HepG2 (cell line): Measurements from ENCODE around the gene YPEL4. TPM values are rescaled to one million over a fixed set of nuclear protein-coding genes. Genes with fewer than 3 reads are reported as not detected.
A peak's percentile ranks its signal among the peaks of the same experiment; 100 is the strongest.

Experiments used
- ATAC-seq: fragments of 200-7000 bp; cut with Tn5 transposase; 3 replicates; pipeline ENCODE4 v1.9.1; 2020; ENCODE audit warnings: mild to moderate bottlenecking, moderate library complexity
- BruUV-seq: library from RNA; stranded (reverse); fragments of 400-500 nt; replicated peaks from 2 replicates; lab custom pipeline; 2021; lab: Mats Ljungman, UMichigan
- CTCF ChIA-PET: fragments of 300-600 bp; formaldehyde crosslinking; extraction: SDS; loops from one replicate; lab custom pipeline; 2021; ENCODE audit warnings: low total read pairs, inconsistent platforms, low intra/inter-chr PET ratio; lab: Yijun Ruan, JAX
- POLR2A ChIA-PET: fragments of 350-600 bp; sonication (Branson Sonifier 250); formaldehyde crosslinking; loops from one replicate; lab custom pipeline; 2020; ENCODE audit warnings: antibody characterized with exemption, inconsistent platforms; lab: Yijun Ruan, JAX
- DNase-seq: peaks from one replicate; pipeline ENCODE4 v3.0.0-alpha.2; 2015; ENCODE audit warnings: low spot score
- FAIRE-seq: peaks from 3 replicates; lab custom pipeline; 2011; peaks lifted over from hg19 to GRCh38; lab: Jason Lieb, UNC
- H2AFZ ChIP-seq: one replicate; pipeline ENCODE4 v1.6.1; 2011; ENCODE audit warnings: low read length, inconsistent platforms
- H3K27ac ChIP-seq: fragments of 300-600 bp; 3 replicates; pipeline ENCODE4 v1.8.0; 2011; ENCODE audit warnings: mixed run types, mild to moderate bottlenecking, mixed read lengths, low read length, inconsistent platforms; ENCODE audit not compliant: insufficient read depth; ENCODE audit errors: extremely low read length
- H3K27me3 ChIP-seq, 2 experiments: fragments of 200-600 bp in 1 of 2; 2 replicates in 1 of 2; 3 replicates in 1 of 2; pipeline versions ENCODE4 v1.6.0 to v1.8.0; 2011; ENCODE audit warnings: low read length in 2 of 2, mild to moderate bottlenecking in 2 of 2, moderate library complexity in 2 of 2, inconsistent platforms in 1 of 2; ENCODE audit not compliant: insufficient read depth in 2 of 2, control insufficient read depth in 1 of 2
- H3K36me3 ChIP-seq, 2 experiments: fragments of 200-600 bp in 1 of 2; replicated peaks in 1 of 2; 2 replicates in 1 of 2; 3 replicates in 1 of 2; pipeline versions ENCODE4 v1.5.1 to v1.8.0; 2011; ENCODE audit warnings: low read length in 2 of 2, inconsistent platforms in 1 of 2; ENCODE audit not compliant: insufficient read depth in 2 of 2, control insufficient read depth in 1 of 2
- H3K4me1 ChIP-seq: 2 replicates; pipeline ENCODE4 v1.5.1; 2012; ENCODE audit warnings: low read length, inconsistent platforms; ENCODE audit not compliant: insufficient read depth
- H3K4me2 ChIP-seq: 2 replicates; pipeline ENCODE4 v1.6.0; 2011; ENCODE audit warnings: low read depth, low read length, inconsistent platforms
- H3K4me3 ChIP-seq, 3 experiments: fragments of 200-600 bp in 1 of 3; sonication (generic), shearing (Covaris generic) in 1 of 3; replicated peaks in 1 of 3; 2 replicates each; pipeline ENCODE4 v1.5.1; 2011 to 2016; ENCODE audit warnings: low read length in 3 of 3, inconsistent platforms in 2 of 3, low read depth in 2 of 3, mild to moderate bottlenecking in 2 of 3, control low read depth in 1 of 3, mixed read lengths in 1 of 3; ENCODE audit not compliant: insufficient read depth in 1 of 3
- H3K79me2 ChIP-seq: one replicate; pipeline ENCODE4 v1.6.1; 2011; ENCODE audit warnings: low read length, inconsistent platforms; ENCODE audit not compliant: insufficient read depth
- H3K9ac ChIP-seq: 2 replicates; pipeline ENCODE4 v1.6.0; 2011; ENCODE audit warnings: mild to moderate bottlenecking, low read depth, low read length, inconsistent platforms; ENCODE audit not compliant: insufficient read depth
- H3K9me3 ChIP-seq: 2 replicates; pipeline ENCODE4 v1.5.1; 2012; ENCODE audit warnings: mild to moderate bottlenecking, low read length
- H4K20me1 ChIP-seq: 2 replicates; pipeline ENCODE4 v1.6.0; 2011; ENCODE audit warnings: inconsistent platforms, mild to moderate bottlenecking, low read length, moderate library complexity; ENCODE audit not compliant: insufficient read depth
- CCAR2 ChIP-seq: fragments of 200-400 bp; formaldehyde crosslinking; optimal IDR thresholded peaks from 2 replicates; pipeline ENCODE3; 2018; ENCODE audit warnings: low read depth, mild to moderate bottlenecking, low read length, moderate library complexity
- CEBPB ChIP-seq: IDR thresholded peaks from 2 replicates; pipeline ENCODE4 v1.6.1; 2011; ENCODE audit warnings: low read depth, low read length, improper control_type of control experiment, borderline replicate concordance
- SOX13 ChIP-seq, 3 experiments: fragments of 450-650 bp in 1 of 3; sonication (generic) in 1 of 3; formaldehyde crosslinking in 1 of 3; IDR thresholded peaks in 2 of 3; conservative IDR thresholded peaks in 1 of 3; 2 replicates each; pipeline versions ENCODE4 v1.5.0 to v1.6.1; 2016 to 2020; ENCODE audit warnings: antibody characterized with exemption in 1 of 3, mild to moderate bottlenecking in 1 of 3, missing compliant biosample characterization in 1 of 3, missing genetic modification reagents in 1 of 3, moderate library complexity in 1 of 3
- ZMAT5 ChIP-seq: sonication (generic); formaldehyde crosslinking; IDR thresholded peaks from 2 replicates; pipeline ENCODE4 v1.5.0; 2020; ENCODE audit warnings: mild to moderate bottlenecking, low read depth, missing genetic modification reagents, borderline replicate concordance
- ZMYM2 ChIP-seq: sonication (generic); formaldehyde crosslinking; IDR thresholded peaks from 2 replicates; pipeline ENCODE4 v1.8.0; 2022; ENCODE audit warnings: mild to moderate bottlenecking, missing genetic modification reagents
- ZSCAN29 ChIP-seq: sonication (generic); formaldehyde crosslinking; conservative IDR thresholded peaks from 2 replicates; pipeline ENCODE4 v1.4.0; 2020; ENCODE audit warnings: mild to moderate bottlenecking, missing genetic modification reagents
- WGBS: methylation state at CpG from one replicate; pipeline ENCODE4 v1.1.6; 2017; ENCODE audit warnings: low lambda C conversion rate; 5-methylcytosine and 5-hydroxymethylcytosine counted together
- in situ Hi-C: cut with HindIII; loops from 2 replicates; pipeline ENCODE4 v1.10.0; 2017; ENCODE audit warnings: low pct_unique_long_range_greater_than_20kb; ENCODE audit not compliant: extremely low pct_ligation_motif_present
- intact Hi-C: fragments of 100-400 bp; cut with micrococcal nuclease; formaldehyde crosslinking; loops from one replicate; pipeline ENCODE4 v1.10.0; 2022; ENCODE audit not compliant: unreplicated experiment
- polyA plus RNA-seq, 8 experiments: library from polyadenylated mRNA; depleted of rRNA in 3 of 8; stranded (reverse) in 7 of 8; unstranded in 1 of 8; fragments of >200 nt; fragmentation: Illumina TruSeq in 4 of 8; extraction: Trizol in 4 of 8; gene quantifications; 2 replicates each; pipeline versions ENCODE4 v1.2.1 to v1.2.3, GENCODE V29; 2011 to 2016; ENCODE audit warnings: low read depth in 4 of 8, missing spikeins in 1 of 8, mixed read lengths in 1 of 8; ENCODE audit not compliant: insufficient read depth in 1 of 8
- total RNA-seq, 5 experiments: library from RNA; depleted of rRNA; stranded (reverse); fragments of >200 nt; fragmentation: Illumina TruSeq; extraction: Trizol; gene quantifications; 2 replicates each; pipeline ENCODE4 v1.2.3, GENCODE V29; 2016; ENCODE audit warnings: low read depth in 1 of 5
- TF ChIP-seq, protein P1 (sequence below): sonication (generic); formaldehyde crosslinking; IDR thresholded peaks from 2 replicates; pipeline ENCODE4 v1.4.0; 2020; ENCODE audit warnings: missing genetic modification reagents
- TF ChIP-seq, protein P2 (sequence below): sonication (generic); formaldehyde crosslinking; IDR thresholded peaks from 2 replicates; pipeline ENCODE4 v1.5.0; 2020; ENCODE audit warnings: missing genetic modification reagents

Gene YPEL4
- total and polyA plus RNA-seq, 2 of the 13 experiments (the other 11 are each of a cell fraction or from before 2014, with no cell fraction given): 0.04 TPM; not detected in 1

GRCh38 chr11:57632116-57632515 lies 17.6 kb downstream of the YPEL4 start:
- Histone ChIP-seq H3K36me3 (no peaks in the 10 kb centered on the region), H3K27ac (no peak overlapping the region)
- intact Hi-C loops: loop anchor here (5.0 kb wide), 1 partner anchor 35 kb away; the partner anchor contains the start of gene SERPING1
- TF ChIP-seq SOX13 (IDR thresholded peaks at IDR 0.05): no peak
- peak in 1 of 2 experiments; percentile 20; a peak in 1 of 4 replicates for TF ChIP-seq SOX13 (CRISPR knock-in tag; conservative IDR thresholded peaks at IDR 0.05 in 1 of 2, IDR thresholded peaks at IDR 0.05 in 1 of 2)
- TF ChIP-seq ZMYM2 (CRISPR knock-in tag): no peak
- 0 out of 2 replicates have a peak, but pooled peaks have one; percentile 25 for TF ChIP-seq CEBPB
- TF ChIP-seq, all 625 proteins: peak for 2
- CTCF ChIA-PET: no interaction called here
- Histone ChIP-seq H3K4me1 (peaks cover 16% of the 10 kb centered on the region), H3K9me3 (no peaks in the 10 kb centered on the region), H3K4me2 (no peak overlapping the region), H3K4me3 (no peak overlapping the region), H4K20me1 (no peaks in the 10 kb centered on the region), H3K27me3 (no peaks in the 10 kb centered on the region; a peak in 1 of 5 replicates), H3K79me2 (no peaks in the 10 kb centered on the region), H2AFZ (no peak overlapping the region), H3K9ac (no peak overlapping the region)
- no peak for ATAC-seq
- in situ Hi-C loops: no loop called here
- no peak for FAIRE-seq
- 22% methylated on average over 5 of the region's 5 CpGs for WGBS
- DNase-seq: no peak
- POLR2A ChIA-PET: no interaction called here
- BruUV-seq: no TSS peak

- no peaks in the 10 kb centered on the region for H3K79me2 ChIP-seq
- H4K20me1 ChIP-seq: no peaks in the 10 kb centered on the region
- no peak overlapping the region for H3K4me3 ChIP-seq
- intact Hi-C loops: loop anchor here (5.0 kb wide), 1 partner anchor 33 kb away; the partner anchor contains the start of gene SERPING1
- DNase-seq: no peak
- no peak overlapping the region for H3K27ac ChIP-seq
- 0% methylated on average over 2 of the region's 2 CpGs for WGBS
- H3K4me1 ChIP-seq: peaks cover 23% of the 10 kb centered on the region
- no peaks in the 10 kb centered on the region for H3K9me3 ChIP-seq
- POLR2A ChIA-PET: no interaction called here
- no peaks in the 10 kb centered on the region; a peak in 1 of 5 replicates for H3K27me3 ChIP-seq
- H3K4me2 ChIP-seq: no peak overlapping the region
- CTCF ChIA-PET: no interaction called here
- no peak for ATAC-seq
- no peaks in the 10 kb centered on the region for H3K36me3 ChIP-seq
- no peak for FAIRE-seq
- in situ Hi-C loops: no loop called here
- BruUV-seq: no TSS peak
- H3K9ac ChIP-seq: no peak overlapping the region
- H2AFZ ChIP-seq: no peak overlapping the region
- TF ChIP-seq CCAR2 (no peak), ZMAT5 (CRISPR knock-in tag) (no peak), ZSCAN29 (CRISPR knock-in tag) (no peak)
- TF ChIP-seq, protein P1, sequence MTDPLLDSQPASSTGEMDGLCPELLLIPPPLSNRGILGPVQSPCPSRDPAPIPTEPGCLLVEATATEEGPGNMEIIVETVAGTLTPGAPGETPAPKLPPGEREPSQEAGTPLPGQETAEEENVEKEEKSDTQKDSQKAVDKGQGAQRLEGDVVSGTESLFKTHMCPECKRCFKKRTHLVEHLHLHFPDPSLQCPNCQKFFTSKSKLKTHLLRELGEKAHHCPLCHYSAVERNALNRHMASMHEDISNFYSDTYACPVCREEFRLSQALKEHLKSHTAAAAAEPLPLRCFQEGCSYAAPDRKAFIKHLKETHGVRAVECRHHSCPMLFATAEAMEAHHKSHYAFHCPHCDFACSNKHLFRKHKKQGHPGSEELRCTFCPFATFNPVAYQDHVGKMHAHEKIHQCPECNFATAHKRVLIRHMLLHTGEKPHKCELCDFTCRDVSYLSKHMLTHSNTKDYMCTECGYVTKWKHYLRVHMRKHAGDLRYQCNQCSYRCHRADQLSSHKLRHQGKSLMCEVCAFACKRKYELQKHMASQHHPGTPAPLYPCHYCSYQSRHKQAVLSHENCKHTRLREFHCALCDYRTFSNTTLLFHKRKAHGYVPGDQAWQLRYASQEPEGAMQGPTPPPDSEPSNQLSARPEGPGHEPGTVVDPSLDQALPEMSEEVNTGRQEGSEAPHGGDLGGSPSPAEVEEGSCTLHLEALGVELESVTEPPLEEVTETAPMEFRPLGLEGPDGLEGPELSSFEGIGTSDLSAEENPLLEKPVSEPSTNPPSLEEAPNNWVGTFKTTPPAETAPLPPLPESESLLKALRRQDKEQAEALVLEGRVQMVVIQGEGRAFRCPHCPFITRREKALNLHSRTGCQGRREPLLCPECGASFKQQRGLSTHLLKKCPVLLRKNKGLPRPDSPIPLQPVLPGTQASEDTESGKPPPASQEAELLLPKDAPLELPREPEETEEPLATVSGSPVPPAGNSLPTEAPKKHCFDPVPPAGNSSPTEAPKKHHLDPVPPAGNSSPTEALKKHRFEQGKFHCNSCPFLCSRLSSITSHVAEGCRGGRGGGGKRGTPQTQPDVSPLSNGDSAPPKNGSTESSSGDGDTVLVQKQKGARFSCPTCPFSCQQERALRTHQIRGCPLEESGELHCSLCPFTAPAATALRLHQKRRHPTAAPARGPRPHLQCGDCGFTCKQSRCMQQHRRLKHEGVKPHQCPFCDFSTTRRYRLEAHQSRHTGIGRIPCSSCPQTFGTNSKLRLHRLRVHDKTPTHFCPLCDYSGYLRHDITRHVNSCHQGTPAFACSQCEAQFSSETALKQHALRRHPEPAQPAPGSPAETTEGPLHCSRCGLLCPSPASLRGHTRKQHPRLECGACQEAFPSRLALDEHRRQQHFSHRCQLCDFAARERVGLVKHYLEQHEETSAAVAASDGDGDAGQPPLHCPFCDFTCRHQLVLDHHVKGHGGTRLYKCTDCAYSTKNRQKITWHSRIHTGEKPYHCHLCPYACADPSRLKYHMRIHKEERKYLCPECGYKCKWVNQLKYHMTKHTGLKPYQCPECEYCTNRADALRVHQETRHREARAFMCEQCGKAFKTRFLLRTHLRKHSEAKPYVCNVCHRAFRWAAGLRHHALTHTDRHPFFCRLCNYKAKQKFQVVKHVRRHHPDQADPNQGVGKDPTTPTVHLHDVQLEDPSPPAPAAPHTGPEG: no peak
- TF ChIP-seq, protein P2, sequence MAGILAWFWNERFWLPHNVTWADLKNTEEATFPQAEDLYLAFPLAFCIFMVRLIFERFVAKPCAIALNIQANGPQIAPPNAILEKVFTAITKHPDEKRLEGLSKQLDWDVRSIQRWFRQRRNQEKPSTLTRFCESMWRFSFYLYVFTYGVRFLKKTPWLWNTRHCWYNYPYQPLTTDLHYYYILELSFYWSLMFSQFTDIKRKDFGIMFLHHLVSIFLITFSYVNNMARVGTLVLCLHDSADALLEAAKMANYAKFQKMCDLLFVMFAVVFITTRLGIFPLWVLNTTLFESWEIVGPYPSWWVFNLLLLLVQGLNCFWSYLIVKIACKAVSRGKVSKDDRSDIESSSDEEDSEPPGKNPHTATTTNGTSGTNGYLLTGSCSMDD (CRISPR knock-in tag): no peak
These were observed 19.5 kb downstream of the YPEL4 start for GRCh38 chr11:57630171-57630570.
